KMS-11 (cell line): ENCODE data around the gene C16orf96.

ENCODE experiments used
- H2AFZ ChIP-seq: fragments of 200-600 bp; sonication (generic); 2 replicates; pipeline ENCODE4 v1.6.1; 2016; ENCODE audit warnings: antibody characterized with exemption, mixed run types, low read depth
- H3K27ac ChIP-seq: fragments of 200-600 bp; sonication (generic); 2 replicates; pipeline ENCODE4 v1.6.1; 2016; ENCODE audit warnings: mild to moderate bottlenecking, mixed run types
- H3K27me3 ChIP-seq: fragments of 200-600 bp; sonication (generic); 2 replicates; pipeline ENCODE4 v1.6.1; 2017; ENCODE audit warnings: mild to moderate bottlenecking, low read depth, mixed run types, moderate library complexity; ENCODE audit not compliant: insufficient read depth
- H3K36me3 ChIP-seq: fragments of 200-600 bp; sonication (generic); 2 replicates; pipeline ENCODE4 v1.6.1; 2017; ENCODE audit warnings: mild to moderate bottlenecking, mixed run types; ENCODE audit not compliant: insufficient read depth
- H3K4me1 ChIP-seq: fragments of 200-600 bp; sonication (generic); 2 replicates; pipeline ENCODE4 v1.6.1; 2016; ENCODE audit warnings: mild to moderate bottlenecking, low read depth, mixed run types; ENCODE audit not compliant: poor library complexity, severe bottlenecking
- H3K4me2 ChIP-seq: fragments of 200-600 bp; sonication (generic); 2 replicates; pipeline ENCODE4 v1.7.0; 2016; ENCODE audit warnings: mild to moderate bottlenecking, mixed run types
- H3K4me3 ChIP-seq: fragments of 200-600 bp; sonication (generic); IDR thresholded peaks from 2 replicates; pipeline ENCODE4 v1.6.1; 2017; ENCODE audit warnings: low read depth, low read length, mixed read lengths; ENCODE audit not compliant: insufficient read depth
- H3K79me2 ChIP-seq: fragments of 200-600 bp; sonication (generic); 2 replicates; pipeline ENCODE4 v1.6.1; 2016; ENCODE audit warnings: low read depth, mixed run types; ENCODE audit not compliant: insufficient read depth
- H3K9ac ChIP-seq: fragments of 200-600 bp; sonication (generic); 2 replicates; pipeline ENCODE4 v1.6.1; 2016; ENCODE audit warnings: mild to moderate bottlenecking, mixed run types
- H4K20me1 ChIP-seq: fragments of 200-600 bp; sonication (generic); 2 replicates; pipeline ENCODE4 v1.6.1; 2016; ENCODE audit warnings: mild to moderate bottlenecking, mixed run types; ENCODE audit not compliant: insufficient read depth
- TF ChIP-seq, protein P1 (sequence below): fragments of 200-600 bp; sonication (generic); conservative IDR thresholded peaks from 2 replicates; pipeline ENCODE4 v1.6.1; 2017; ENCODE audit warnings: low read depth, mild to moderate bottlenecking, antibody characterized with exemption, low read length, moderate library complexity, mixed read lengths

The C16orf96 gene

DNA sequence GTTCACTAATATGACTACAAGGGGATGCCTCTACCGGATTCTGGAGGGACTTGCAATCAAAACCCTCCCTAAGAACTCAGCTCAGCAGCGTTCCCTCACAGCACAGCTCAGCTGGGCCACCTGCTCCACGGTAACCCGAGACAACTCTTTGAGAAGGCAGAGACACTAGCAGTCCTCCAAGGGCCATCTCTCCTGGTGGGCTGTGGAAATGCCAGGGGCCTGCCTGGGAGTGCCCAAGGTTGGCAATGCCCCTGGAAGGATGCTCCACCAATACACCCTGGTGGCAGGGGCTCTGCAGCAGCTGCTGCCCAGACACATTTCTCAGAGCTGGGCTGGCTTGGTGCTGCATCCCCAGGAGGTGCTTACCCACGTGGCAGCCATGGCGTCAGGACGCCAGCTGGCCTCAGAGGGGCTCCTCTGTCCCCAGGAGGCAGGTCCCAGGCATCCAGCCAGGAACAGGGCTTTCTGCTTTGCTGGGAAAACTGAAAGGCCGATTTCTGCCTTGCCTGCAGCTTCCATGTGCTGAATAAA, 34.0 kb upstream of the C16orf96 start:
- no peaks in the 10 kb centered on the region for H3K27me3 ChIP-seq
- no peak overlapping the region for H2AFZ ChIP-seq
- peaks cover 16% of the 10 kb centered on the region for H3K4me1 ChIP-seq
- TF ChIP-seq, protein P1, sequence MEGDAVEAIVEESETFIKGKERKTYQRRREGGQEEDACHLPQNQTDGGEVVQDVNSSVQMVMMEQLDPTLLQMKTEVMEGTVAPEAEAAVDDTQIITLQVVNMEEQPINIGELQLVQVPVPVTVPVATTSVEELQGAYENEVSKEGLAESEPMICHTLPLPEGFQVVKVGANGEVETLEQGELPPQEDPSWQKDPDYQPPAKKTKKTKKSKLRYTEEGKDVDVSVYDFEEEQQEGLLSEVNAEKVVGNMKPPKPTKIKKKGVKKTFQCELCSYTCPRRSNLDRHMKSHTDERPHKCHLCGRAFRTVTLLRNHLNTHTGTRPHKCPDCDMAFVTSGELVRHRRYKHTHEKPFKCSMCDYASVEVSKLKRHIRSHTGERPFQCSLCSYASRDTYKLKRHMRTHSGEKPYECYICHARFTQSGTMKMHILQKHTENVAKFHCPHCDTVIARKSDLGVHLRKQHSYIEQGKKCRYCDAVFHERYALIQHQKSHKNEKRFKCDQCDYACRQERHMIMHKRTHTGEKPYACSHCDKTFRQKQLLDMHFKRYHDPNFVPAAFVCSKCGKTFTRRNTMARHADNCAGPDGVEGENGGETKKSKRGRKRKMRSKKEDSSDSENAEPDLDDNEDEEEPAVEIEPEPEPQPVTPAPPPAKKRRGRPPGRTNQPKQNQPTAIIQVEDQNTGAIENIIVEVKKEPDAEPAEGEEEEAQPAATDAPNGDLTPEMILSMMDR: no peak
- H3K27ac ChIP-seq: no peak overlapping the region
- H3K9ac ChIP-seq: no peak overlapping the region
- no peak overlapping the region for H3K4me3 ChIP-seq
- peaks cover 25% of the 10 kb centered on the region; the same call in 1 of the 2 replicates for H3K79me2 ChIP-seq
- no peaks in the 10 kb centered on the region for H4K20me1 ChIP-seq
- H3K36me3 ChIP-seq: no peaks in the 10 kb centered on the region
- H3K4me2 ChIP-seq: no peak overlapping the region

DNA sequence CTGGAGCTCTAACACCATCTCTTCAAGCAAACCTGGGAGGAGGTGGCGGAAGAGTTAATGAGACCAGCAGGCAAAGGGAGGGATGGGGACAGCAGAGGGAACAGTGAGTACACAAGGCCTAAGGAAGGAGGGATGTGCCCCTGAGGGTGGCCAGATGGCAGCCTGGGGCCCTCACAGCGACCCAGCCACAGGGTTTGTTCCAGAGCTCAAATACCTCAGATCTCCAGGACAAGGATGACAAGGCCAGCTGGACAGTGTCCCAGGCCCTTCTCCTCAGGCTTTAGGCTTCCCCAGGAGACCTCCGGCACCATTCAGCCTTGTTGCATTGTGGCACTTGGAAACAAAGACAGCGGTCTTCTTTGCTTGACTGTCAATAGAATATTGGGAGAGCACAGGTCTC, 32.5 kb upstream of the C16orf96 start:
- H4K20me1 ChIP-seq: no peaks in the 10 kb centered on the region
- no peak overlapping the region for H3K4me2 ChIP-seq
- TF ChIP-seq, protein P1: no peak
- H2AFZ ChIP-seq: no peak overlapping the region
- H3K27ac ChIP-seq: no peak overlapping the region
- H3K9ac ChIP-seq: no peak overlapping the region
- H3K36me3 ChIP-seq: no peaks in the 10 kb centered on the region; the same call in 1 of the 2 replicates
- no peak overlapping the region for H3K4me3 ChIP-seq
- H3K4me1 ChIP-seq: peaks cover 9% of the 10 kb centered on the region
- peaks cover 25% of the 10 kb centered on the region; the same call in 1 of the 2 replicates for H3K79me2 ChIP-seq
- H3K27me3 ChIP-seq: no peaks in the 10 kb centered on the region

DNA sequence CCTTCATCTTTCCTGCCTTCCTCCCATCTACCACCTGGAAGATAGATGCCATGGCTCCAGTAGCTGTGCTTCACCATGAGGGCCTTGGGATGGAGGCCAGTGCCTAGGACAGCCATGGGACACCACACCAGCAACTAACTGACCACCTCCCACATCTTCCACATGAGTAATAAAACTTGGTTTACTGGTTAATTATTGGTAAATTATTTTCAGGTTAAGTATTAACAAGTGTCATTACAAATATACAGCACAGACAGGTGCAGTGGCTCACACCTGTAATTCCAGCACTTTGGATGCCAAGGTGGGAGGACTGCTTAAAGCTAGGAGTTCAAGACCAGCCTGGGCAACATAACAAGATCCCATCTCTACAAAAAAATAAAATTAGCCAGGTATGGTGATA, 31.6 kb upstream of the C16orf96 start:
- Histone ChIP-seq H3K79me2 (peaks cover 27% of the 10 kb centered on the region; the same call in 1 of the 2 replicates), H3K27ac (no peak overlapping the region), H3K27me3 (no peaks in the 10 kb centered on the region), H3K4me2 (no peak overlapping the region), H3K4me1 (peaks cover 17% of the 10 kb centered on the region), H3K36me3 (no peaks in the 10 kb centered on the region; the same call in 1 of the 2 replicates), H3K9ac (no peak overlapping the region), H3K4me3 (no peak overlapping the region), H4K20me1 (no peaks in the 10 kb centered on the region), H2AFZ (no peak overlapping the region)
- TF ChIP-seq, protein P1: no peak

DNA sequence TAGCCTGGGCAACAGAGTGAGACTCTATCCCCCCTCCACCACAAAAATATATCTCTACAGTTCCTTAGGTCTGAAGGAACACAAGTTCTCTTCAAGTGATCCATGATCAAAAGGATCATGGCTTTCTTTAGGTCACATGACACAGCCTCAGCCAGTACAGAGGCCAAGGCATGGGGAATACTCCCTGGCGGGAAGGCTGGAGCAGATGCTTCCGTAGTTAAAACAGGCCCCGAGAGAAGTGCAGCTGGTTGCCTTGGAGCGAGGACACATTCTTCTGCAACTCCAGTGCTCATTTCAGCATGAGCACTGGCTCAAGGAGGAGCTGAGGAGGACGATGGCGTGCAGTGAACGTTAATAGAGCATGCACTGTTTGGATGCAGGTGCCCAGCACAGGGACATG, 31.1 kb upstream of the C16orf96 start:
- H3K4me3 ChIP-seq: no peak overlapping the region
- H2AFZ ChIP-seq: no peak overlapping the region
- no peaks in the 10 kb centered on the region for H3K27me3 ChIP-seq
- no peaks in the 10 kb centered on the region for H4K20me1 ChIP-seq
- no peak overlapping the region for H3K27ac ChIP-seq
- no peak overlapping the region for H3K9ac ChIP-seq
- H3K36me3 ChIP-seq: no peaks in the 10 kb centered on the region; the same call in 1 of the 2 replicates
- H3K4me2 ChIP-seq: no peak overlapping the region
- TF ChIP-seq, protein P1: no peak
- H3K79me2 ChIP-seq: peaks cover 27% of the 10 kb centered on the region; the same call in 1 of the 2 replicates
- peaks cover 22% of the 10 kb centered on the region for H3K4me1 ChIP-seq
